ENCODE results near the gene PERP. TPM values are rescaled to one million over a fixed set of nuclear protein-coding genes. Genes with fewer than 3 reads are reported as not detected.
A peak's percentile ranks its signal among the peaks of the same experiment; 100 is the strongest.
"Not testable (repeated sequence)": the region's sequence is repeated elsewhere in the genome, so short reads cannot be mapped to it uniquely, and the experiment has no call there.

PERP gene
- total RNA-seq, 1 donor from 2014 or later = 33.2 TPM

DNA sequence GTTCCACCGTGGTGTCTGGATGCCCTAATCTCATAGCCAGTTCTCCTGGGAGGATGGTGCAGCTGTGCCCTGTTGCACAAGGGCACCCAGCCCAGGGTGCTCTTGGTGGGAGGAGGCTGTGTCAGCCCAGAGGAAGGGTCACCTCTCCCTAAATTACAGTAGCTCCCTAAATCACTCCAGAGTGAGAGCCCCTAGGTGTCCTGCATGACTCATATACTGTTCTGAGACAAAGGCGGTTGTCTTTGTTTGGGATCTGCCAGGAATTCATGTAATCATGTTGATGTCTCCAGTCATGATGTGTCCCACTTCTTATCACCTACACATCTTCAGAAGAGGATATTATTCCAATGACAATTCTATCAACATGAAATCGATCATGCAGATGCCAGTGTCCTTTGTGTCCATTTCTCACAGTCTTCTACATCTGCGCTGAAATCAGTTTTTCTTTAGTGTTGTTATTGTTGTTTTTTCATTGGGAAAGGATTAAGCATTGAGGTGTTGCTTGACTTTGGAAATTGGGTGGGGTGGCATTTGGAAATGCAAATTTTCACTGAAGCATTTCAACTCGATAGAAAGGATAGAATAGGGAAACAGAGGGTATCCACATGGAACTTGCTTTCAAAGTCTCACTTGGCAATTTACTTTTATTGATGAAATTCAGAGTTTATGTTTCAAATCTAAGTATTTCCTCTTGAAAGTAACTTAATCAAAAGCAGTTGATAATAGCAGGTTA is 19.5 kb downstream of the PERP start:
- no peaks in the 10 kb centered on the region for H3K27me3 ChIP-seq
- H3K27ac ChIP-seq = no peak overlapping the region
- intact Hi-C loops (cut with DNase I) = no loop called here
- peaks cover 8% of the 10 kb centered on the region for H3K4me1 ChIP-seq
- DNase-seq = no peak
- H3K4me3 ChIP-seq = no peak overlapping the region
- H3K36me3 ChIP-seq = no peaks in the 10 kb centered on the region
- no peak for ATAC-seq
- TF ChIP-seq, protein P1, sequence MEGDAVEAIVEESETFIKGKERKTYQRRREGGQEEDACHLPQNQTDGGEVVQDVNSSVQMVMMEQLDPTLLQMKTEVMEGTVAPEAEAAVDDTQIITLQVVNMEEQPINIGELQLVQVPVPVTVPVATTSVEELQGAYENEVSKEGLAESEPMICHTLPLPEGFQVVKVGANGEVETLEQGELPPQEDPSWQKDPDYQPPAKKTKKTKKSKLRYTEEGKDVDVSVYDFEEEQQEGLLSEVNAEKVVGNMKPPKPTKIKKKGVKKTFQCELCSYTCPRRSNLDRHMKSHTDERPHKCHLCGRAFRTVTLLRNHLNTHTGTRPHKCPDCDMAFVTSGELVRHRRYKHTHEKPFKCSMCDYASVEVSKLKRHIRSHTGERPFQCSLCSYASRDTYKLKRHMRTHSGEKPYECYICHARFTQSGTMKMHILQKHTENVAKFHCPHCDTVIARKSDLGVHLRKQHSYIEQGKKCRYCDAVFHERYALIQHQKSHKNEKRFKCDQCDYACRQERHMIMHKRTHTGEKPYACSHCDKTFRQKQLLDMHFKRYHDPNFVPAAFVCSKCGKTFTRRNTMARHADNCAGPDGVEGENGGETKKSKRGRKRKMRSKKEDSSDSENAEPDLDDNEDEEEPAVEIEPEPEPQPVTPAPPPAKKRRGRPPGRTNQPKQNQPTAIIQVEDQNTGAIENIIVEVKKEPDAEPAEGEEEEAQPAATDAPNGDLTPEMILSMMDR (IDR thresholded peaks at IDR 0.05) = no peak
- no peaks in the 10 kb centered on the region for H3K9me3 ChIP-seq

DNA sequence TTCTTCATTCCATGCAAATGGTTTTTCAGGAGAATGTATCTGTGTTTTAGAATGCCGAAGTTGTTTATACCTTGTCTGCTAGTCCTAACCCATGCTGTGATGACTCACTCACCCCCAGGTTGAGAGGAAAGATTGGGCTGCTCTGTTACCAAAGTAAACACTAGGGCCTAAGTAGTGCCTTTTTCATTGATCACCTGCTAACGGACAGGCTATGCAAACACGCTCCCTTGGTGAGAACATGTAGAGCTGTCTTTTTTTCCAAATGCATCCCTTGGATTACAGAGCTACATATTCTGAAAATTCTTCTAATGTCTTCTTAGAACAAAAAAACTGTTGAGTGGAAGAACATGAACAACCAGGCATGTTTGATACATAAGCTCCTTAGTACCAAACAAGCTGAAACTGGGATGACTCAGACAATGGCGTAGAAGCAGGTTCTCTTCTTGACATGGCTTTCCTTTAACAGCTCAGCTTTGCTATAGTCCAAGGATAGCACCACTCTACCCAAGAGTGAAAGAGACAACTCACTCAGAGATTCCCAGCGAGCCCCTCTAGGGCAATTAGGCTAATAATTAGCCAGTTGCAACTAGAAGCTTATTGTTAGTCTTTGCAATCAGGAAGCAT is 20.5 kb downstream of the PERP start:
- Histone ChIP-seq H3K36me3 (no peaks in the 10 kb centered on the region), H3K27ac (no peak overlapping the region), H3K4me3 (no peak overlapping the region), H3K4me1 (peaks cover 8% of the 10 kb centered on the region), H3K9me3 (no peaks in the 10 kb centered on the region), H3K27me3 (no peaks in the 10 kb centered on the region)
- no peak for DNase-seq
- intact Hi-C loops (cut with DNase I) = no loop called here
- TF ChIP-seq, protein P1 (IDR thresholded peaks at IDR 0.05) = no peak
- peak; percentile 41 for ATAC-seq

DNA sequence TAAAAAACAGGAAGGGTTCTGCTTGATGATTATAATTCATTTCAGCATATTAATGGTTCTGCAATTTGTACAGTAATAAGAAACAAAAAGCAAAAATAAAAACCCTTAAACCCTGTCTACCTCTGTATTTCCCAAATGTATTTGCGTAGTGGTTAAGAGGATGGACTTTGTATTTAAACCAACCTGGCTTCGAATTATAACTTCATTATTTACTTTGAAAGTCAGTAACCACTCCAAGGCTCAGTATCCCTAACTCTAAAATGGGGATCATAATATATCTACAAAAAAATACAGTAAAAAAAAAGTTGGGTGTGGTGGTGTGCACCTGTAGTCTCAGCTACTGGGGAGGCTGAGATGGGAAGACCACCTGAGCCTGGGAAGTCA is 21.4 kb downstream of the PERP start:
- no peaks in the 10 kb centered on the region for H3K27me3 ChIP-seq
- DNase-seq (no peak), ATAC-seq (no peak)
- no peaks in the 10 kb centered on the region for H3K36me3 ChIP-seq
- intact Hi-C loops (cut with DNase I) = no loop called here
- H3K9me3 ChIP-seq = no peaks in the 10 kb centered on the region
- TF ChIP-seq, protein P1 (IDR thresholded peaks at IDR 0.05) = no peak
- no peak overlapping the region for H3K4me3 ChIP-seq
- H3K27ac ChIP-seq = no peak overlapping the region
- H3K4me1 ChIP-seq = peaks cover 8% of the 10 kb centered on the region

DNA sequence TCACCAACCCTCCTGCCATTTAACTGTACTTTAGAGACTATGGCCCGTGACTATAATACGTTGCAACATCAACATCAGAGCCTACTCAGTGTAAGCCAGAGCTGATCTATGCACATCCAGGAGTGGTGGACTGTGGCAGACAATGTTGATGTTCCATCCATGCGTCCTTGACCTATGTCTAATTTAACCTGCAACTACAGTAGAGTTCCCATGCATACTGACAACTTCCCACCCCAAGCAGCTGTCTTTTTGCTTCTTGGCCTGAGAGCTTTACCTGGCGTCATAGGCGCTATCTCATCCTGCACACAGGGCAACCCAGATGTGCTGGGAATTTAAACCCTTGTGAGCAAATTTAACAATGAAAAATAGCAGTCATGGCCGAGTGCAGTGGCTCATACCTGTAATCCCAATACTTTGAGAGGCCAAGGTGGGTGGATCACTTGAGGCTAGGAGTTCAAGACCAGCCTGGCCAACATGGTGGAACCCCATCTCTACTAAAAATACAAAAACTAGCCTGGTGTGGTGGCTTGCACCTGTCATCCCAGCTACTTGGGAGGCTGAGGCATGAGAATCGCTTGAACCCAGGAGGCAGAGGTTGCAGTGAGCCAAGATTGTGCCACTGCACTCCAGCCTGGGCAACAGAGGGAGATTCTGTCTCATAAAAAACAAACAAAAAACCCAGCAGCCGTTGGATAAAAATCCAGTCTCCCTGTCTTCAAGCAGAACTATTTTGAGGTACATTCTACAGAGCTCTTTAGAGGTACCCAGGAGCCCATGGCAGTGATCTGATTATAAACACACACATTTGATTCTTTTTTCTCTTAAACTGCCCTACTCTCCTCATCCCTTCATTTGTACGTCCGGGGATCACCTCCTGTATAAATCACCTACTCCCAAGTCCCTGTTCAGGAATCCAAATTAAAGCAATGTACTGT is 22.0 kb downstream of the PERP start:
- intact Hi-C loops (cut with DNase I) = no loop called here
- H3K27ac ChIP-seq = no peak overlapping the region
- H3K36me3 ChIP-seq = no peaks in the 10 kb centered on the region
- H3K9me3 ChIP-seq = no peaks in the 10 kb centered on the region
- no peak for DNase-seq
- peaks cover 8% of the 10 kb centered on the region for H3K4me1 ChIP-seq
- H3K27me3 ChIP-seq = no peaks in the 10 kb centered on the region
- TF ChIP-seq, protein P1 (IDR thresholded peaks at IDR 0.05) = no peak
- no peak for ATAC-seq
- no peak overlapping the region for H3K4me3 ChIP-seq

DNA sequence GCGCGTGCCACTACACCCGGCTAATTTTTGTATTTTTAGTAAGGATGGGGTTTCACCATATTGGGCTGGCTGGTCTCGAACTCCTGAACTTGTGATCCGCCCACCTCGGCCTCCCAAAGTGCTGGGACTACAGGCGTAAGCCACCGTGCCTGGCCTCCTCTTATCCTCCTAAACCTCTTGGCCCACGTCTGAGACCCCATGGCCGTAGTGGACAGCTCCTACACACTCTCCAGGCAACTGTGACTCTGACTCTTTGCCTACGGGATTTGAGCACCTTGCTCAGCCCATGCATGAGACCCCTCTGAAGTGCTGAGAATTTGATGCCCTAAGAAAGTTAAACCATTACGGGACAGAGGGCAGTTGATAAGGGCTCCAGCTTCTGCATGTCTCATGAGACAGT is 25.0 kb downstream of the PERP start:
- Histone ChIP-seq H3K36me3 (no peaks in the 10 kb centered on the region), H3K27me3 (no peaks in the 10 kb centered on the region), H3K9me3 (no peaks in the 10 kb centered on the region), H3K4me3 (no peak overlapping the region), H3K27ac (no peak overlapping the region), H3K4me1 (no peaks in the 10 kb centered on the region)
- ATAC-seq (no peak), DNase-seq (no peak)
- intact Hi-C loops (cut with DNase I) = no loop called here
- TF ChIP-seq, protein P1 (IDR thresholded peaks at IDR 0.05) = no peak

DNA sequence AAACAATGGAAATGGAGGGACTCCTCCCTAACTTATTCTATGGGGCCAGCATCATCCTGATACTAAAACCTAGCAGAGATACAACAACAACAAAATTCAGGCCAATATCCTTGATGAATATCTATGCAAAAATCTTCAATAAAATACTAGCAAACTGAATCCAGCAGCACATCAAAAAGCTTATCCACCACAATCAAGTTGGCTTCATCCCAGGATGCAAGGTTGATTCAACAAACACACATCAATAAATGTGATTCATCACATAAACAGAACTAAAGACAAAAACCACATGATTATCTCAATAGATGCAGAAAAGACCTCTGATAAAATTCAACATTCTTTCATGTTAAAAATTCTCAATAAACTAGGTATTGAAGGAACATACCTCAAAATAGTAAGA is 27.7 kb downstream of the PERP start:
- not testable (repeated sequence) for H3K27me3 ChIP-seq

More for the DNA sequence above, 27.7 kb downstream of the PERP start:
- H3K36me3 ChIP-seq; H3K9me3 ChIP-seq; intact Hi-C loops (cut with DNase I); DNase-seq; ATAC-seq; H3K4me1 ChIP-seq; H3K4me3 ChIP-seq; H3K27ac ChIP-seq: not testable (repeated sequence)

Data from upper lobe of right lung (tissue), 1 donor.